H9 (cell line): ENCODE measurements around the gene MSI2. TPM values are rescaled to one million over a fixed set of nuclear protein-coding genes. Genes with fewer than 3 reads are reported as not detected.

Source experiments
- DNase-seq: peaks from one replicate; pipeline ENCODE4 v3.0.0-alpha.2; 2017
- H2AFZ ChIP-seq: one replicate; pipeline ENCODE4 v1.6.1; 2013; ENCODE audit warnings: mild to moderate bottlenecking, low read length, control low read depth, moderate library complexity
- H2AK5ac ChIP-seq: 2 replicates; pipeline ENCODE4 v1.6.1; 2013; ENCODE audit warnings: low read length, control low read depth, mixed read lengths; ENCODE audit not compliant: insufficient read length
- H2BK120ac ChIP-seq: one replicate; pipeline ENCODE4 v1.6.1; 2013; ENCODE audit warnings: low read depth, mild to moderate bottlenecking, low read length, control low read depth, inconsistent platforms; ENCODE audit not compliant: poor library complexity, severe bottlenecking
- H2BK12ac ChIP-seq: 2 replicates; pipeline ENCODE4 v1.6.1; 2013; ENCODE audit warnings: low read length, control low read depth, mixed read lengths, low read depth; ENCODE audit not compliant: insufficient read length
- H2BK15ac ChIP-seq: 2 replicates; pipeline ENCODE4 v1.6.1; 2013; ENCODE audit warnings: low read depth, low read length, control low read depth
- H2BK20ac ChIP-seq: one replicate; pipeline ENCODE4 v1.6.1; 2013; ENCODE audit warnings: low read depth, mild to moderate bottlenecking, low read length, control low read depth, inconsistent platforms; ENCODE audit not compliant: poor library complexity, severe bottlenecking
- H2BK5ac ChIP-seq: 2 replicates; pipeline ENCODE4 v1.6.1; 2013; ENCODE audit warnings: low read length, control low read depth, mixed read lengths; ENCODE audit not compliant: insufficient read length
- H3K14ac ChIP-seq: 2 replicates; pipeline ENCODE4 v1.6.1; 2013; ENCODE audit warnings: low read length, control low read depth; ENCODE audit not compliant: insufficient read depth
- H3K18ac ChIP-seq: 2 replicates; pipeline ENCODE4 v1.6.1; 2013; ENCODE audit warnings: low read depth, mild to moderate bottlenecking, mixed read lengths, low read length, control low read depth; ENCODE audit not compliant: insufficient read length
- H3K23ac ChIP-seq: 2 replicates; pipeline ENCODE4 v1.6.1; 2013; ENCODE audit warnings: low read length, control low read depth, mixed read lengths, low read depth; ENCODE audit not compliant: insufficient read length
- H3K23me2 ChIP-seq: 2 replicates; pipeline ENCODE4 v1.6.1; 2013; ENCODE audit warnings: low read depth, mild to moderate bottlenecking, mixed read lengths, low read length, control low read depth; ENCODE audit not compliant: insufficient read length, poor library complexity, severe bottlenecking
- H3K27ac ChIP-seq: 2 replicates; pipeline ENCODE4 v1.5.1; 2013; ENCODE audit warnings: low read length, control low read depth, mixed read lengths, low read depth; ENCODE audit not compliant: insufficient read length
- H3K27me3 ChIP-seq: 2 replicates; pipeline ENCODE4 v1.6.1; 2013; ENCODE audit warnings: low read length, control low read depth, inconsistent platforms; ENCODE audit not compliant: insufficient read depth
- H3K4ac ChIP-seq: 2 replicates; pipeline ENCODE4 v1.6.1; 2013; ENCODE audit warnings: low read depth, mild to moderate bottlenecking, control low read depth, inconsistent platforms, low read length, moderate library complexity
- H3K4me1 ChIP-seq: 2 replicates; pipeline ENCODE4 v1.6.1; 2013; ENCODE audit warnings: low read length, control low read depth, inconsistent platforms; ENCODE audit not compliant: insufficient read depth
- H3K4me2 ChIP-seq: 2 replicates; pipeline ENCODE4 v1.6.1; 2013; ENCODE audit warnings: low read length, control low read depth, mixed read lengths; ENCODE audit not compliant: insufficient read length, insufficient read depth
- H3K56ac ChIP-seq: 2 replicates; pipeline ENCODE4 v1.6.1; 2013; ENCODE audit warnings: low read depth, mild to moderate bottlenecking, mixed read lengths, low read length, control low read depth; ENCODE audit not compliant: insufficient read length
- H3K79me1 ChIP-seq: 2 replicates; pipeline ENCODE4 v1.6.1; 2013; ENCODE audit warnings: low read depth, mild to moderate bottlenecking, moderate library complexity, low read length, control low read depth, inconsistent platforms; ENCODE audit not compliant: insufficient read depth, poor library complexity, severe bottlenecking
- H3K79me2 ChIP-seq: 2 replicates; pipeline ENCODE4 v1.6.1; 2013; ENCODE audit warnings: low read length, control low read depth, inconsistent platforms; ENCODE audit not compliant: insufficient read depth
- H3K9ac ChIP-seq: 2 replicates; pipeline ENCODE4 v1.6.1; 2013; ENCODE audit warnings: low read length, control low read depth, mixed read lengths; ENCODE audit not compliant: insufficient read length; ENCODE audit errors: extremely low read depth
- H3K9me3 ChIP-seq: one replicate; pipeline ENCODE4 v1.6.1; 2013; ENCODE audit warnings: low read depth, low read length, inconsistent platforms; ENCODE audit not compliant: control insufficient read depth
- H3T11ph ChIP-seq: one replicate; pipeline ENCODE4 v1.6.1; 2013; ENCODE audit warnings: mild to moderate bottlenecking, low read length, control low read depth, inconsistent platforms
- H4K20me1 ChIP-seq: one replicate; pipeline ENCODE4 v1.6.1; 2013; ENCODE audit not compliant: control insufficient read depth, insufficient read length, insufficient read depth
- H4K5ac ChIP-seq: 2 replicates; pipeline ENCODE4 v1.6.1; 2013; ENCODE audit warnings: low read depth, mild to moderate bottlenecking, mixed read lengths, low read length, control low read depth; ENCODE audit not compliant: insufficient read length
- H4K8ac ChIP-seq: replicated peaks from 2 replicates; pipeline ENCODE4 v1.6.1; 2013; ENCODE audit warnings: low read length, control low read depth, mixed read lengths, low read depth; ENCODE audit not compliant: insufficient read length
- H4K91ac ChIP-seq: 2 replicates; pipeline ENCODE4 v1.6.1; 2013; ENCODE audit warnings: low read depth, mild to moderate bottlenecking, moderate library complexity, mixed read lengths, low read length, control low read depth; ENCODE audit not compliant: insufficient read length
- H3K27ac Mint-ChIP-seq, 3 experiments: 2 replicates in 2 of 3; 3 replicates in 1 of 3; pipeline ENCODE4 v1.8.0; 2020 to 2021; ENCODE audit warnings: mixed read lengths in 3 of 3, mild to moderate bottlenecking in 1 of 3, moderate library complexity in 1 of 3
- H3K27me3 Mint-ChIP-seq: 2 replicates; pipeline ENCODE4 v1.8.0; 2021; ENCODE audit warnings: low read depth, mild to moderate bottlenecking, moderate library complexity, mixed read lengths
- H3K36me3 Mint-ChIP-seq, 3 experiments: 2 replicates in 2 of 3; 3 replicates in 1 of 3; pipeline ENCODE4 v1.8.0; 2020 to 2021; ENCODE audit warnings: low read depth in 3 of 3, mixed read lengths in 3 of 3; ENCODE audit not compliant: insufficient read depth in 1 of 3
- H3K4me1 Mint-ChIP-seq, 2 experiments: 2 replicates each; pipeline ENCODE4 v1.8.0; 2020; ENCODE audit warnings: mixed read lengths in 2 of 2
- H3K4me3 Mint-ChIP-seq, 2 experiments: 2 replicates in 1 of 2; 3 replicates in 1 of 2; pipeline ENCODE4 v1.8.0; 2020 to 2021; ENCODE audit warnings: mild to moderate bottlenecking in 2 of 2, mixed read lengths in 2 of 2, moderate library complexity in 1 of 2
- H3K9me3 Mint-ChIP-seq, 2 experiments: 2 replicates in 1 of 2; 3 replicates in 1 of 2; pipeline ENCODE4 v1.8.0; 2020; ENCODE audit warnings: mild to moderate bottlenecking in 2 of 2, mixed read lengths in 2 of 2, moderate library complexity in 1 of 2
- CTCF ChIP-seq: fragments of 200-600 bp; sonication (generic); conservative IDR thresholded peaks from 3 replicates; pipeline ENCODE4 v1.8.0; 2021; ENCODE audit warnings: antibody characterized with exemption, mild to moderate bottlenecking
- WGBS: extraction: QIAGEN DNeasy Blood & Tissue Kit; methylation state at CpG from one replicate; pipeline ENCODE4 v1.1.7; 2013; ENCODE audit warnings: missing lambda C conversion rate, low lambda C conversion rate, mixed read lengths; ENCODE audit not compliant: insufficient read length; ENCODE audit errors: extremely low coverage; 5-methylcytosine and 5-hydroxymethylcytosine counted together
- total RNA-seq: library from RNA; stranded (reverse); gene quantifications from 2 replicates; pipeline ENCODE4 v1.2.1, GENCODE V29; 2021

MSI2 gene
- total RNA-seq, 1 experiment from 2014 or later = 98.5 TPM

- no peak for TF ChIP-seq CTCF
- H3K56ac ChIP-seq = no peak overlapping the region
- no peaks in the 10 kb centered on the region for H3K4me1 ChIP-seq
- no peaks in the 10 kb centered on the region for H3K79me1 ChIP-seq
- no peak overlapping the region for H3K27ac ChIP-seq
- H2AFZ ChIP-seq = no peak overlapping the region
- peaks cover 8 to 13% of the 10 kb centered on the region in 2 experiments for H3K4me1 Mint-ChIP-seq
- H3K23me2 ChIP-seq = no peaks in the 10 kb centered on the region
- no peak overlapping the region for H4K8ac ChIP-seq
- H2BK15ac ChIP-seq = no peak overlapping the region
- no peak overlapping the region for H3K14ac ChIP-seq
- H3K4me3 Mint-ChIP-seq = no peak overlapping the region
- H2BK5ac ChIP-seq = no peak overlapping the region
- H4K91ac ChIP-seq = no peak overlapping the region
- H3K18ac ChIP-seq = no peak overlapping the region
- no peak overlapping the region; a peak in 1 of 7 replicates for H3K27ac Mint-ChIP-seq
- H3K36me3 Mint-ChIP-seq = peaks cover 0 to under 1% (median 0%) of the 10 kb centered on the region in 3 experiments; a peak in 1 of 7 replicates
- no peaks in the 10 kb centered on the region for H3K79me2 ChIP-seq
- H3K9ac ChIP-seq = no peak overlapping the region
- H3K9me3 ChIP-seq = no peaks in the 10 kb centered on the region
- no peak overlapping the region for H3T11ph ChIP-seq
- DNase-seq = no peak
- no peak overlapping the region for H3K4ac ChIP-seq
- H4K20me1 ChIP-seq = no peaks in the 10 kb centered on the region
- WGBS = no CpG with 5 or more reads among the region's 5 CpGs
- peaks cover 0 to under 1% of the 10 kb centered on the region in 2 experiments; a peak in 1 of 5 replicates for H3K9me3 Mint-ChIP-seq
- no peak overlapping the region for H3K4me2 ChIP-seq
- no peak overlapping the region for H2BK120ac ChIP-seq
- no peak overlapping the region for H3K23ac ChIP-seq
- no peak overlapping the region for H2AK5ac ChIP-seq
- no peak overlapping the region for H4K5ac ChIP-seq
- no peak overlapping the region for H2BK12ac ChIP-seq
- H2BK20ac ChIP-seq = no peak overlapping the region
- H3K27me3 Mint-ChIP-seq = peaks cover 7% of the 10 kb centered on the region
- H3K27me3 ChIP-seq = no peaks in the 10 kb centered on the region
Measured at GRCh38 chr17:57701124-57701523, 444.8 kb downstream of the MSI2 start.
